NCI-H128 (cell line): Measurements from ENCODE around the gene ACE2.

Experiments used
- DNase-seq: peaks from one replicate; lab custom pipeline; 2025; ENCODE audit not compliant: unreplicated experiment; lab: John Stamatoyannopoulos, UW

ACE2 gene

GRCh38 chrX:15512401-15512965 lies 88.3 kb downstream of the ACE2 start:
- DNase-seq: no peak

GRCh38 chrX:15511563-15511962 lies 89.2 kb downstream of the ACE2 start:
- DNase-seq: no peak
